HG03097 (cell line): ENCODE results near the gene ADGRB3.
"Not testable (repeated sequence)": the region's sequence is repeated elsewhere in the genome, so short reads cannot be mapped to it uniquely, and the experiment has no call there.

Experiments
- ATAC-seq: cut with Tn5 transposase; IDR thresholded peaks from one replicate; pipeline ENCODE4 v1.9.1; 2021; ENCODE audit not compliant: unreplicated experiment, low FRiP score

ADGRB3 gene

GRCh38 chr6:69288198-69288597, 653.1 kb downstream of the ADGRB3 start:
- not testable (repeated sequence) for ATAC-seq

GRCh38 chr6:69289689-69290495, 654.8 kb downstream of the ADGRB3 start:
- no peak for ATAC-seq

GRCh38 chr6:69293471-69293870, 658.4 kb downstream of the ADGRB3 start:
- ATAC-seq = no peak

- ATAC-seq = no peak
Measured at GRCh38 chr6:69294407-69294806, 659.3 kb downstream of the ADGRB3 start.

- ATAC-seq = no peak
Measured at GRCh38 chr6:69294862-69295261, 659.8 kb downstream of the ADGRB3 start.

- no peak for ATAC-seq
Measured at GRCh38 chr6:69303382-69303781, 668.3 kb downstream of the ADGRB3 start.

GRCh38 chr6:69305456-69305855, 670.4 kb downstream of the ADGRB3 start:
- no peak for ATAC-seq

GRCh38 chr6:69308584-69308983, 673.5 kb downstream of the ADGRB3 start:
- ATAC-seq = no peak

GRCh38 chr6:69311888-69312287, 676.8 kb downstream of the ADGRB3 start:
- ATAC-seq = no peak

- ATAC-seq = no peak
Measured at GRCh38 chr6:69314001-69314400, 678.9 kb downstream of the ADGRB3 start.

GRCh38 chr6:69314531-69314930, 679.4 kb downstream of the ADGRB3 start:
- ATAC-seq = no peak

GRCh38 chr6:69331886-69332285, 696.8 kb downstream of the ADGRB3 start:
- ATAC-seq = no peak

- ATAC-seq = no peak
Measured at GRCh38 chr6:69337311-69337710, 702.2 kb downstream of the ADGRB3 start.

- ATAC-seq = no peak
Measured at GRCh38 chr6:69338431-69339162, 703.5 kb downstream of the ADGRB3 start.

- no peak for ATAC-seq
Measured at GRCh38 chr6:69339163-69339550, 704.1 kb downstream of the ADGRB3 start.

GRCh38 chr6:69340196-69340595, 705.1 kb downstream of the ADGRB3 start:
- no peak for ATAC-seq

- no peak for ATAC-seq
Measured at GRCh38 chr6:69343851-69344250, 708.8 kb downstream of the ADGRB3 start.

- no peak for ATAC-seq
Measured at GRCh38 chr6:69349771-69350170, 714.7 kb downstream of the ADGRB3 start.

- no peak for ATAC-seq
Measured at GRCh38 chr6:69362209-69362608, 727.1 kb downstream of the ADGRB3 start.

- no peak for ATAC-seq
Measured at GRCh38 chr6:69366831-69367230, 731.7 kb downstream of the ADGRB3 start.

GRCh38 chr6:69368613-69369012, 733.5 kb downstream of the ADGRB3 start:
- ATAC-seq = no peak

GRCh38 chr6:69370763-69371162, 735.7 kb downstream of the ADGRB3 start:
- no peak for ATAC-seq
